Measurements from ENCODE around the gene TMPRSS4. TPM values are rescaled to one million over a fixed set of nuclear protein-coding genes. Genes with fewer than 3 reads are reported as not detected.

TMPRSS4 gene
- total RNA-seq, 1 experiment from 2014 or later = not detected

GRCh38 chr11:118149493-118149892 is 72.6 kb downstream of the TMPRSS4 start:
- peaks cover 17% of the 10 kb centered on the region for H3K27me3 Mint-ChIP-seq (ENCODE audit: insufficient read depth, unreplicated experiment)
- ChIA-PET POLR2A (no interaction called here), CTCF (interaction anchor here (0.7 to 1.6 kb wide), 4 partner anchors 9 to 1869 kb away, joined by 3 to 8 read pairs (median 3); no protein-coding TSS in a partner anchor)
- TF ChIP-seq CTCF (IDR thresholded peaks at IDR 0.05; ENCODE audit: unreplicated experiment) = no peak
- no TSS peak for BruUV-seq (replicated peaks)
- DNase-seq (ENCODE audit: unreplicated experiment) = no peak
- H3K9me3 Mint-ChIP-seq (ENCODE audit: unreplicated experiment) = no peaks in the 10 kb centered on the region
- no peak overlapping the region for H3K27ac Mint-ChIP-seq (ENCODE audit: low read depth, unreplicated experiment)
- H3K36me3 Mint-ChIP-seq (ENCODE audit: insufficient read depth, unreplicated experiment) = no peaks in the 10 kb centered on the region
- intact Hi-C loops (cut with micrococcal nuclease) = loop anchor here (5.0 kb wide), 2 partner anchors 418 to 508 kb away; partner anchors contain the start of gene IFT46
- H3K4me3 Mint-ChIP-seq (ENCODE audit: unreplicated experiment) = no peak overlapping the region
- H3K4me1 Mint-ChIP-seq (ENCODE audit: insufficient read depth, unreplicated experiment) = no peaks in the 10 kb centered on the region

- H3K36me3 Mint-ChIP-seq (ENCODE audit: insufficient read depth, unreplicated experiment) = no peaks in the 10 kb centered on the region
- POLR2A ChIA-PET = no interaction called here
- H3K27me3 Mint-ChIP-seq (ENCODE audit: insufficient read depth, unreplicated experiment) = peaks cover 29% of the 10 kb centered on the region
- H3K4me3 Mint-ChIP-seq (ENCODE audit: unreplicated experiment) = no peak overlapping the region
- no TSS peak for BruUV-seq (replicated peaks)
- intact Hi-C loops (cut with micrococcal nuclease) = no loop called here
- DNase-seq (ENCODE audit: unreplicated experiment) = peak; percentile 33
- H3K27ac Mint-ChIP-seq (ENCODE audit: low read depth, unreplicated experiment) = no peak overlapping the region
- H3K9me3 Mint-ChIP-seq (ENCODE audit: unreplicated experiment) = no peaks in the 10 kb centered on the region
- no peaks in the 10 kb centered on the region for H3K4me1 Mint-ChIP-seq (ENCODE audit: insufficient read depth, unreplicated experiment)
- TF ChIP-seq CTCF (IDR thresholded peaks at IDR 0.05; ENCODE audit: unreplicated experiment) = no peak
- CTCF ChIA-PET = interaction anchor here (0.6 to 2.3 kb wide), 3 partner anchors 19 to 28 kb away, joined by 3 to 17 read pairs (median 8); no protein-coding TSS in a partner anchor
These were observed 74.6 kb downstream of the TMPRSS4 start for GRCh38 chr11:118151431-118151830.

GRCh38 chr11:118152020-118152551 is 75.2 kb downstream of the TMPRSS4 start:
- Mint-ChIP-seq H3K4me1 (ENCODE audit: insufficient read depth, unreplicated experiment) (peaks cover 6% of the 10 kb centered on the region), H3K27me3 (ENCODE audit: insufficient read depth, unreplicated experiment) (peaks cover 36% of the 10 kb centered on the region), H3K27ac (ENCODE audit: low read depth, unreplicated experiment) (no peak overlapping the region), H3K36me3 (ENCODE audit: insufficient read depth, unreplicated experiment) (no peaks in the 10 kb centered on the region), H3K4me3 (ENCODE audit: unreplicated experiment) (peak overlapping the region; percentile 47), H3K9me3 (ENCODE audit: unreplicated experiment) (no peaks in the 10 kb centered on the region)
- DNase-seq (ENCODE audit: unreplicated experiment) = no peak
- ChIA-PET CTCF (interaction anchor here (0.6 to 2.3 kb wide), 3 partner anchors 20 to 194 kb away, joined by 3 to 17 read pairs (median 6); no protein-coding TSS in a partner anchor), POLR2A (interaction anchor here (0.6 to 1.0 kb wide), 2 partner anchors 112 to 127 kb away, joined by 3 read pairs; partner anchors contain the start of gene MPZL2)
- intact Hi-C loops (cut with micrococcal nuclease) = no loop called here
- TF ChIP-seq CTCF (IDR thresholded peaks at IDR 0.05; ENCODE audit: unreplicated experiment) = no peak
- no TSS peak for BruUV-seq (replicated peaks)

- Mint-ChIP-seq H3K9me3 (ENCODE audit: unreplicated experiment) (no peaks in the 10 kb centered on the region), H3K27ac (ENCODE audit: low read depth, unreplicated experiment) (no peak within 1 kb of the TSS), H3K4me3 (ENCODE audit: unreplicated experiment) (peak within 1 kb of the TSS; percentile 47), H3K27me3 (ENCODE audit: insufficient read depth, unreplicated experiment) (peaks cover 43% of the 10 kb centered on the region), H3K4me1 (ENCODE audit: insufficient read depth, unreplicated experiment) (peaks cover 8% of the 10 kb centered on the region), H3K36me3 (ENCODE audit: insufficient read depth, unreplicated experiment) (no peaks in the 10 kb centered on the region)
- no TSS peak for BruUV-seq (replicated peaks)
- POLR2A ChIA-PET = interaction anchor here (0.6 to 1.0 kb wide), 2 partner anchors 111 to 126 kb away, joined by 3 read pairs; partner anchors contain the start of gene MPZL2
- TF ChIP-seq CTCF (IDR thresholded peaks at IDR 0.05; ENCODE audit: unreplicated experiment) = no peak
- DNase-seq (ENCODE audit: unreplicated experiment) = peak; percentile 50
- intact Hi-C loops (cut with micrococcal nuclease) = no loop called here
- CTCF ChIA-PET = interaction anchor here (0.5 to 2.3 kb wide), 7 partner anchors 19 to 1521 kb away, joined by 3 to 17 read pairs (median 3); no protein-coding TSS in a partner anchor
These were observed 75.9 kb downstream of the TMPRSS4 start, which contains the start of gene SCN4B for GRCh38 chr11:118152552-118153471. TSS of gene SCN4B (minus strand) at chr11:118152823. CDS start at chr11:118152673, 150 bp downstream.

All from MCF 10A (cell line).